OCI-LY3 (cell line): Measurements from ENCODE around the gene CREB3L2.

Source experiments
- CTCF ChIP-seq: fragments of 200-600, 300-600 bp; sonication (generic); IDR thresholded peaks from 2 replicates; pipeline ENCODE4 v1.5.1; 2014; ENCODE audit warnings: antibody characterized with exemption, low read length, low read depth
- EZH2phosphoT487 ChIP-seq: fragments of 200-600 bp; shearing (Covaris generic); IDR thresholded peaks from 2 replicates; pipeline ENCODE4 v1.6.1; 2018; ENCODE audit warnings: antibody characterized with exemption, mixed run types, low read depth

- TF ChIP-seq CTCF: no peak
- no peak for TF ChIP-seq EZH2phosphoT487
These were observed 172.4 kb downstream of the CREB3L2 start for GRCh38 chr7:137829337-137829992.
